Measurements from ENCODE around the gene FBLN5. TPM values are rescaled to one million over a fixed set of nuclear protein-coding genes. Genes with fewer than 3 reads are reported as not detected.

The FBLN5 gene
- total RNA-seq, 1 experiment from 2014 or later = 0.23 TPM

- Histone ChIP-seq H3K27me3 (ENCODE audit: control insufficient read depth, insufficient read depth, low read length) (peaks cover 6% of the 10 kb centered on the region), H3K9me3 (ENCODE audit: control insufficient read depth, insufficient read depth, low read depth, low read length) (no peaks in the 10 kb centered on the region), H3K36me3 (ENCODE audit: control insufficient read depth, insufficient read depth, low read length) (no peaks in the 10 kb centered on the region), H3K4me3 (ENCODE audit: low read depth in 2 of 2, low read length in 2 of 2) (no peak overlapping the region), H3K27ac (ENCODE audit: low read length) (no peak overlapping the region), H3K4me1 (ENCODE audit: control insufficient read depth, insufficient read depth, low read length) (no peaks in the 10 kb centered on the region)
- DNase-seq (ENCODE audit: low read depth, low spot score) (no peak), ATAC-seq (no peak)
- in situ Hi-C loops (cut with HindIII; ENCODE audit: low pct_unique_long_range_greater_than_20kb, low sequenced_read_pairs) (no loop called here), intact Hi-C loops (cut with micrococcal nuclease; ENCODE audit: unreplicated experiment) (no loop called here)
- ChIA-PET POLR2A (no interaction called here), CTCF (no interaction called here)
- no TSS peak for BruUV-seq (replicated peaks)
- TF ChIP-seq TCF7L2 (IDR thresholded peaks at IDR 0.05; ENCODE audit: low read depth, low read length) (no peak), REST (IDR thresholded peaks at IDR 0.05; ENCODE audit: insufficient read depth in 1 of 2, low read depth in 2 of 2, low read length in 1 of 2) (no peak), CTCF (IDR thresholded peaks at IDR 0.05) (no peak), SIN3A (IDR thresholded peaks at IDR 0.05; ENCODE audit: borderline replicate concordance, insufficient read depth, low read depth, low read length) (no peak), POLR2AphosphoS5 (IDR thresholded peaks at IDR 0.05; ENCODE audit: low read depth, low read length) (no peak)
Observed at GRCh38 chr14:91827746-91828145, 119.7 kb downstream of the FBLN5 start.

Other genes with a start within 250 kb of the FBLN5 start
- gene CATSPERB, start 215.6 kb downstream of the FBLN5 start, total RNA-seq (2021; ENCODE audit: unreplicated experiment) = not detected
- gene TC2N, start 80.2 kb downstream of the FBLN5 start, total RNA-seq (2021; ENCODE audit: unreplicated experiment) = 0.49 TPM
- gene TRIP11, start 92.4 kb upstream of the FBLN5 start, total RNA-seq (2021; ENCODE audit: unreplicated experiment) = 37.3 TPM
- 14.6 TPM for gene ATXN3, start 158.9 kb upstream of the FBLN5 start, total RNA-seq (2021; ENCODE audit: unreplicated experiment)
- 126 TPM for gene NDUFB1, start 174.0 kb upstream of the FBLN5 start, total RNA-seq (2021; ENCODE audit: unreplicated experiment)
- gene CPSF2, start 174.3 kb upstream of the FBLN5 start, total RNA-seq (2021; ENCODE audit: unreplicated experiment) = 62.0 TPM

All from Panc1 (cell line).